Stimulated activated CD8-positive, alpha-beta memory T cell treated with anti-CD3 and anti-CD28 coated beads, Interleukin-12 subunit alpha, Interleukin-12 subunit beta, amount 100 ng/mL, for 4 hours (primary cell): ENCODE results near the gene VWC2.

Experiments used
- DNase-seq: peaks from one replicate; pipeline ENCODE4 v3.0.0-alpha.2; 2020; ENCODE audit warnings: low read depth

VWC2 gene

GRCh38 chr7:49773218-49773935, at the start of gene VWC2:
TSS of gene VWC2 (plus strand) at chr7:49773638. CDS start at chr7:49775436, 1,798 bp downstream.
- DNase-seq = no peak

GRCh38 chr7:49724071-49724470, 49.4 kb upstream of the VWC2 start:
- no peak for DNase-seq

DNA sequence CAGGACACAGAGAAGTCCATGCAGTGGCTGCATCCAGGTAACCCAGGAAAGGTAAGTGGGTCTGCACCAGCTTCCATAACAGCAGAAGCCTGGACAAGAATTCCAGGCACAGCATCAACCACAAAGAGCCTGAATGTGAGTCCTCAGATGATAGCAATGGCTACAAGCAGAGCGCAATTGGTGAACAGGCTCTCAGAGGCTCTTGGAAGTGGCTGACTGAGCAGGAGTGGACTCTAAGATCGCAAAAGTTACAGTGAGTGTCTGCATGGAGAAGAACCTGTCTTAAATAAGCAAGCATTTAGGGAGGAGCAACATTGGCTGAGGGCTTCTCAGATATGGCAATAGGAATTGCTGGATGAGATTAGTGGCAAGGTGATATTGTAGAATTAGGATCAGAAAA, 41.6 kb upstream of the VWC2 start:
- no peak for DNase-seq

DNA sequence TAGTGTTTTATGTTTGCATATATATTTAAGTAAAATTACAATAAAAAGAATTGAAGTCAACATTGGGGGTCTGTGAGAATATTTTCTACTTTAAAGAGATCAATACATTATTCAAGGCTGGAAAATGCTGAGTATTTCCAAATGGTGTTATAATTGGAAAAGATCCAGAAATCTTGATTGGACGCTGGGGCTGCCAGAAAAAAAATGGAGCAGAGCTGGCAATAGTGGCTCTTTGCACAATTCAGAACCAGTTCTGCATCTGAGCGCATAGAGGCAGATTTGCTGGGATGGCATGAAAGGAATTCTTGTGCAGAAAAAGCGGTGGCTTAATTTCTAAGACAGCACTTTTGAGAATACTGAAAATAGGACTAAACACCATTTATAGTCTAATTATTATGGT, 10.8 kb upstream of the VWC2 start:
- DNase-seq = no peak

GRCh38 chr7:49763791-49764190, 9.6 kb upstream of the VWC2 start:
- DNase-seq = no peak

GRCh38 chr7:49766966-49767365, 6.5 kb upstream of the VWC2 start:
- DNase-seq = no peak

GRCh38 chr7:49767719-49768118, 5.7 kb upstream of the VWC2 start:
- DNase-seq = no peak

- DNase-seq = no peak
Measured at GRCh38 chr7:49768254-49768653, 5.2 kb upstream of the VWC2 start.

DNA sequence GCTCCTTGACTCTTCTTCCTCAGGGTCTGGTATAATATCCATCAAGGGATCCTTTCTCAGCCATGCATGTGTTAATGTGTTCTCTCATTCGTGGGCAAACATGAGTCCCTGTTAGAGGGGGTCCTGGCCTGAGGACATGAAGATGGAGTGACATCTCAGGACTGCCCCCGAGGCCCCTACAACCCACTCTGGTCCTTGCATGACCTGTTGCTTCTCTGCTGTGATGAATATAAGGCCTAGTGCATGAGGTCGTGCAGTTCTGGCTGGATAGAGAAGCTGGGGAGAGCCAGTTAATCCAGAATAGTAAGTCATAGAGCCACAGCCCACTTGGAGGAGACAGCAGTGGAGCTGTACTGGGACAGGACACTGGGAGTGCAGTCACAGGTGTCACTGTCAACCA, 4.6 kb upstream of the VWC2 start:
- no peak for DNase-seq

DNA sequence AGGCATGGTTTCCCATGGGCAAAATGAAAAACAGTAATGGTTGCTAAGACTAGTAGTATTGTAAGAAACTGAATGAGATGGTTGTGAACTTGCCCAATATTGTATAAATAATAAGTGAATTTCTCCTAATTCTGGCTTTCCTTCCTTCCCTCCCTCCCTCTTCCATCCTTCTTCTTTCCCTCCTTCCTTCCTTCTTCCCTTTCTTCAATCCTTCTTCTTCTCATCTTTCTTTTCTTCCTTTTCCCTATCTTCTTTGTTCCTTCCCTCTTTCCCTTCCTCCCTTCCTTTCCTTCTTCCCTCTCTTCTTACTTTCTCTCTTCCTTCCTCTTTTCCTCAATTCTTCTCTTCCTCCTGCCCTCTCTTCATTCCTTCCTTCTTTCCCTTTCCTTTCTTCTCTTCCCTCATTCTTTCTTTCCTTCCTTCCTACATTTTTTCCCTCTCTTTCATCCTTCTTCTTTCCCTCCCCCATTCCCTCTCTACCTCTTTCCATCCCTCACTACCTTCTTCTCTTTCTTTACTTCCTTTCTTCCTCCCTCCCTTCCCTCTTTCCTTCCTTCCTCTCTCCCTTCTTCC, 4.1 kb upstream of the VWC2 start:
- no peak for DNase-seq

GRCh38 chr7:49770838-49771237, 2.6 kb upstream of the VWC2 start:
- no peak for DNase-seq

DNA sequence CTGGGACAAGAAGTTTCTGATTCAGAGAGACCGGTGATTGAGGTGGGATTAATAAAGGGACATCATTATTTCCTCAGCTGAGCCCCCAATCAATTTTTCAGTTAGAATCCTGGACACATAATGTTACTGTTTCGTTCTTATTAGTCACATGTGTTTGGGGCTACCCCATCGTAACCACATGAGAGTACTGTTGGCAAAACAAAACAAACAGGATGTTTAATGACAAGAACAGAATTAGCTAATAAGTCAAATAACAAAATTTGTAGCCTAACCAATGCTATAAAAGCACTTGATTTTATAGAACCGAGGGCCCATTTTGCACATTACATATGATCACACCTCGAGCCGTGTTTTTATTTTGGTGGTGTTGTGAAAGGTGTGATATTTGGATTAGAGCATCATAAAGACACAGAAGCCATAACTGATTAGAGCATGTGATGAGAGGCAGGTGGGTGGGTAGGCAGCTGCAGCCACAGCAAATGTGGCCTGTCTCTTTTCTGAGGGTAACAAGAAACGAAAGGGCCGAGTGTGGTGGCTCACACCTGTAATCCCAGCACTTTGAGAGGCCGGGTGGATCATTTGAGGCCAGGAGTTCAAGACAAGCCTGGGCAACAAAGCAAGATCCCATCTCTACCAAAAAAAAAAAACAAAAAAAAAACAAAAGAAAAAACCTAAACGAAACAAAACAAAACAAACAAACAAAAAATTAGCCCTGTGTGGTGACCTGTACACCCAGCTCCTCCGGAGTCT, 1.8 kb upstream of the VWC2 start:
- DNase-seq = no peak

DNA sequence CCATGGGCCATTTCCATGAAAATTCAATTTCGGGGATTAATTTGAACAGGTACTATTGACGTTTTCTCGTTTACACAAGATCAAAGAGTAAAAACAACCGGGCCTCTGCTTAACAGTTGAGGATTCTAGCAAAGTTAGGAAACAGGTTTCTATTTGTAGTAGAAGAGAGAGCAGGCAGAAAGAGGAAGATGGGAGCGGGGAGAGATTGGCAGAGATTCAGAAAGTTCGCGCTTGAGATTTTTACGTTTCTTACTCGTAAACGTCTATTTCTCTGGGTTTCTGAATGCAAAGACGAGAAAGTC, 571 bp upstream of the VWC2 start:
- DNase-seq = no peak

- DNase-seq = no peak
Measured at GRCh38 chr7:49773936-49774458, 559 bp downstream of the VWC2 start.

DNA sequence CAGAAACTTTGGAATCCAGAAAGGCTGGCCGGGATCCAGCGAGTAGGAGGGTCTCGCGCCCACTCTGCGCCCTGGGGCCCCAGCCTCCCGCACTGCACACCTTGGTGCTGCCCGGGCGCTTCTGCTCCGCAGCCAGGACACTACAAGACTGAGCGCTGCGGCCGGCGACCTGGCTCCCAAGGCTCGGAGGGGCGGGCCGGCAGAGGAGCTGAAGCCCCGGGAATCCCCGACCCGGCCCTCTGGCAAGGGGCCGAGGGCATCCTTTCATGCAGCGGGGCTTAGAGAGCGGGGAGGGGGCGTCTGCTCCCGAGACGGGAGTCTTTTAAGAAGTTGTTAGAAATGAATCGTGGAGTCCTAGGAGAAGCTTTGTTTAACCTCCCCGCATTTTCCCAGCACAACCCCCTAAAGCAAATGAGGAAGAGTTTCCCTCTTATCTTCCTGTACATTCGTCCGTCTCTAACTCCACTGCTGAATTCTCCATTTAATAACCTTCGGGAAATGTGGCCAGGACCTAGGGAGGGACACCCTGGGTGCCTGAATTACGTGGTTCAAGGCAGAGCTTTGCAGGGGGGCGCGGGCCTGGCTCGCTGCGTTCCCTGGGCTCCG, 1.1 kb downstream of the VWC2 start:
- no peak for DNase-seq

GRCh38 chr7:49775065-49775948, 1.9 kb downstream of the VWC2 start:
- DNase-seq = no peak

- no peak for DNase-seq
Measured at GRCh38 chr7:49775949-49776443, 2.6 kb downstream of the VWC2 start.

DNA sequence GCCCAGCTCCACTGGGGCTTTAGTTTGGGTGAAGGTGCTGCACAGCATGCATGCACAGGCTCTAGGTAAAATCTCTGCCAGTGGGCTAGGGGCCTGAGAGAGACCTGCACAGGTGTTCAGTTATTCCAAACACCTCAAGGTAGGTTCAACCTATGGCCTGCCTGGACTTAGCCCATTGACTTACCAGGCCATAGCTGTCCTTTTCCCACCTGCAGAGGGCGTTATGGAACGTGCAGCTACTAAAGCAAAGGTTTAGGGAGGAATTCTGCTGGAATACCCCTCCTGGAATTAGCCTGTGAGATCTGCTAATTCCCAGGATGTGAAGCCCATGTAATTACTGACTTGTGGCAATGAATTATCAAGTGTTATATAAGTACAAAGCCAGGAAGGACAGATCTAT, 3.6 kb downstream of the VWC2 start:
- DNase-seq = no peak

DNA sequence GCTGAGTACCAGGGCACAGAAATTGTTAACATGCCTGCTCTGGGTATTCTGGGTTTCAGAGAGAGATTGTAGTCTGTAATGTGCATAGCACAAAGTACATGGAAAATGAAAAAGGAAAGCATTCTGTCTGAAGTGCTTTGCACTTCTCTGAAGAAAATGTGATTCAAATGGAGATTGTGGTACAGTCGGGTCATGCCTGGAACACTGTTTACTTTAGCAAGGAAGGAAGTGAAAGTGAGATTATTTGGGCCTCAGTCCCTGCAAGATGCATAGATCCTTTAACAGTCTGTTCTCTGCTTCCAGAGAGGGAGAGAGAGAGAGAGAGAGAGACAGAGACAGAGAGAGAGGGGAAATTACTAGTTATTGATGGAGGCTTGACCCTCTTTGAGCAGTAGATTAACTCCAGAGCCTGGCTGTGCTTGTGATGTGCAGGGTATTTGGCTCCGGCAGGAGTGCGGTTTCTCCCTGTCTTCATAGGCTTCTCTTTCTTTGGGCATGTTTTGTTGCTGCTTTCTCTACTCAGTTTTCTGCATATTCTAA, 5.4 kb downstream of the VWC2 start:
- no peak for DNase-seq

GRCh38 chr7:49780953-49781352, 7.5 kb downstream of the VWC2 start:
- no peak for DNase-seq

DNA sequence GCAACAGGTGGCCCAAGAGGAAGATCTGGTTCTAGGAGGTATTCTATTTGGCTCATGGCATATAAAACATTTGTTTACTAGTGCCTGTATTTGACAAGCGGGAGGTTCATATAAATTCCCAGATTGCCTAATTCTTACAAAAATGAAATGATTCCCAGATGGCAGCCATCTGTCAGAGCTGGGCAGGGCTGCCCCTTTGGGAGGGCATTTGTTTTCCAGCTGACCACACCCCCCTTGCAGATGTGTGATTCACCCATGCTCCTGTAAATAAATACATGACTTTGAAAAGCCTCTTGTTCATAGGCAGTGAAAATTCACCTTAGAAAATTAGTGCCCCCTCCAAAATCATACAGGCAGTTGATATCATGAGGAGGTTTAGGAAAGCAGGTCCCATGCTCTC, 8.6 kb downstream of the VWC2 start:
- no peak for DNase-seq
